ENCODE results near the gene CTDNEP1. TPM values are rescaled to one million over a fixed set of nuclear protein-coding genes. Genes with fewer than 3 reads are reported as not detected.

CTDNEP1 gene
- total RNA-seq, 1 donor from 2014 or later: 96.0 TPM

DNA sequence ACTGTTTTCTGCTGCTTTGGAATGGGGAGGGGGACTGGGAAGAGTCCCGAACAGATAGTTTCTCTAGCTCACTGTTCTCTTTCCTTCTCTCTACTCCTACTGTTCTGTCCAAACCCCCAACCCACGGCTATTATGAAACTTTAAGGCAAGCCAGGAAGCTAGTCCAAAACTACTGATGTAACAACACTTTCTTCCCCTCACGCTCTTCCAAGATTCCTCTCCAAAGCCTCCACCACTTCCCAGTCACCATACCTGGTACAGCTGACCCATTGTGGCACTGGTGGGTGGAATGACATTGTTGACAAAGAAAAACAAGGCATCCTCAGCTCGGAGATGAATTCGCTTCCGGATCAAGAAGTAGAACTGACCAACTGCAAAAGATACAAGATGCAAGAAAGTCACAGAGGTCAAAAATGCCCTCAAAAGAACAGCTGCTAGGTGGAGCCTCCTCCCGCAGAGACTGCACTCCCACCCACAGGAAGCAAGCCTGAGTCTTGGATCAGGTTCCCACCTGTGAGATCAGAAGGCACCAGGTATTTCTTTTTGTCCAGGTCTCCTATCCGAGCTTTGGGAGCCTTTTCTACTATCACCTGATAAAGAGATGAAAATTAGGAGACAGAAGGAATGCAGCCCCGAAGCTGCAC lies 10.3 kb downstream of the CTDNEP1 start:
- H3K36me3 ChIP-seq (ENCODE audit: control insufficient read depth, insufficient read depth, low read length): no peaks in the 10 kb centered on the region
- DNase-seq (ENCODE audit: low read depth): no peak

DNA sequence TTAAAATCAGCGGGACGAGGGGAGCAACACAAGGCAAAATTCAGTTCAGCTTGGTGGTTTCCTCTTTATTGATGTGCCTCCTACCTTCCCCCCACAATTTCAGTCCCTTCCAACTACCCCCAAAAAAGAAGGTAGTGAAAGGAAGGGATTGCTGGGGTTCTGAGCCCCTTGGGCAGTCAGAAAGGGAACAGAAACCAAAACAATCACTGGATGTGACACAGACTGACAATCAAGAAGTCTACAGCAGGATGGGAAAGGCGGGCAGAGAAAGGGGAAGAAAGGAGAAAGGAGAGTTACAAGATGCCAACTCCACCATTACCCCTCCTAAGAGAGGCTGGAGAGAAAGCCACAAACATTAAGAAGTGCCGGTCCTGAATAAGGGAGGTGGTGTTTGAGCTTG lies 11.2 kb downstream of the CTDNEP1 start:
- Histone ChIP-seq H3K4me3 (ENCODE audit: low read depth, low read length) (no peak overlapping the region), H3K36me3 (ENCODE audit: control insufficient read depth, insufficient read depth, low read length) (peaks cover 4% of the 10 kb centered on the region), H3K27me3 (ENCODE audit: control insufficient read depth, insufficient read depth, low read length) (no peaks in the 10 kb centered on the region)
- no peak for DNase-seq (ENCODE audit: low read depth)
- TF ChIP-seq, protein P1, sequence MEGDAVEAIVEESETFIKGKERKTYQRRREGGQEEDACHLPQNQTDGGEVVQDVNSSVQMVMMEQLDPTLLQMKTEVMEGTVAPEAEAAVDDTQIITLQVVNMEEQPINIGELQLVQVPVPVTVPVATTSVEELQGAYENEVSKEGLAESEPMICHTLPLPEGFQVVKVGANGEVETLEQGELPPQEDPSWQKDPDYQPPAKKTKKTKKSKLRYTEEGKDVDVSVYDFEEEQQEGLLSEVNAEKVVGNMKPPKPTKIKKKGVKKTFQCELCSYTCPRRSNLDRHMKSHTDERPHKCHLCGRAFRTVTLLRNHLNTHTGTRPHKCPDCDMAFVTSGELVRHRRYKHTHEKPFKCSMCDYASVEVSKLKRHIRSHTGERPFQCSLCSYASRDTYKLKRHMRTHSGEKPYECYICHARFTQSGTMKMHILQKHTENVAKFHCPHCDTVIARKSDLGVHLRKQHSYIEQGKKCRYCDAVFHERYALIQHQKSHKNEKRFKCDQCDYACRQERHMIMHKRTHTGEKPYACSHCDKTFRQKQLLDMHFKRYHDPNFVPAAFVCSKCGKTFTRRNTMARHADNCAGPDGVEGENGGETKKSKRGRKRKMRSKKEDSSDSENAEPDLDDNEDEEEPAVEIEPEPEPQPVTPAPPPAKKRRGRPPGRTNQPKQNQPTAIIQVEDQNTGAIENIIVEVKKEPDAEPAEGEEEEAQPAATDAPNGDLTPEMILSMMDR (IDR thresholded peaks at IDR 0.05; ENCODE audit: insufficient read depth, low read length, poor library complexity, severe bottlenecking): no peak

More for the DNA sequence above, 10.3 kb downstream of the CTDNEP1 start:
- no peaks in the 10 kb centered on the region for H3K27me3 ChIP-seq (ENCODE audit: control insufficient read depth, insufficient read depth, low read length)
- peak overlapping the region; percentile 89 for H3K4me3 ChIP-seq (ENCODE audit: low read depth, low read length)
- TF ChIP-seq, protein P1 (IDR thresholded peaks at IDR 0.05; ENCODE audit: insufficient read depth, low read length, poor library complexity, severe bottlenecking): no peak

GRCh38 chr17:7239091-7240027 lies 12.2 kb downstream of the CTDNEP1 start, which contains the start of gene PHF23:
TSS of gene PHF23 (minus strand) at chr17:7239457. CDS start at chr17:7239279, 178 bp downstream.
- peak; percentile 93 for DNase-seq (ENCODE audit: low read depth)
- peaks cover 5% of the 10 kb centered on the region for H3K36me3 ChIP-seq (ENCODE audit: control insufficient read depth, insufficient read depth, low read length)
- no peaks in the 10 kb centered on the region for H3K27me3 ChIP-seq (ENCODE audit: control insufficient read depth, insufficient read depth, low read length)
- H3K4me3 ChIP-seq (ENCODE audit: low read depth, low read length): peak within 1 kb of the TSS; percentile 97
- TF ChIP-seq, protein P1 (IDR thresholded peaks at IDR 0.05; ENCODE audit: insufficient read depth, low read length, poor library complexity, severe bottlenecking): no peak

DNA sequence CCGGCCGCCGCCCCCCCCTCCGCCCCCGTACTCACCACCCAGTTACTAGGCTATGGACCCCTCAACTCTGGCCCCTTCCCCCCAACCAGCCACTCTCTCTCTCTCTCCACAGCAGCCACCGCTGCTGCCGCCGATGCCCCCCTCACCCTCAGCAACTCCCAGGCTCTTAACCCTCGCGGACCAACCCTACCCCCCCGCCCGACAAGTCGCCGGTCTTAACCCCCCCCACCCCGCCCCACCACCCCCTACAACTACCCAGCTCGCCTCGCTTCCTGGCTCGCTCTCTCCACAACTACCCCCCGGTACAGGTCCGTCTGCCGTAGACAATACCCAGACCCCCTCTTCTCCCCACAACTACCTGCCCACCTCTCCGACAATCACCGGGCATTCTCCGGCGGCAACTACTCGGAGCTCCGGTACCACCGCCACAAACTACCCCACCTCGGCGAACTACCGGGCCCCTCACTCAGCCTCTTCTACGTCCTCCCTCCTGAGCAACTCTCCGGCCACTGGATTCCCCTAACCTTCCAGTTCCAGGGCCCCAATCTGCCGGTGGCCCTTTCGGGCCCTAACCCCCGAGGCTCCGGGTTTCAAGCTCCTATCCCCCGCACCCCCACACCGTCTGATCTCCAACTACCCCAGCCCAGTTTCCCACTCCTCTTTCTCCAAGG lies 13.0 kb downstream of the CTDNEP1 start:
- no peak for DNase-seq (ENCODE audit: low read depth)
- Histone ChIP-seq H3K4me3 (ENCODE audit: low read depth, low read length) (peak overlapping the region; percentile 97), H3K36me3 (ENCODE audit: control insufficient read depth, insufficient read depth, low read length) (peaks cover 5% of the 10 kb centered on the region)

DNA sequence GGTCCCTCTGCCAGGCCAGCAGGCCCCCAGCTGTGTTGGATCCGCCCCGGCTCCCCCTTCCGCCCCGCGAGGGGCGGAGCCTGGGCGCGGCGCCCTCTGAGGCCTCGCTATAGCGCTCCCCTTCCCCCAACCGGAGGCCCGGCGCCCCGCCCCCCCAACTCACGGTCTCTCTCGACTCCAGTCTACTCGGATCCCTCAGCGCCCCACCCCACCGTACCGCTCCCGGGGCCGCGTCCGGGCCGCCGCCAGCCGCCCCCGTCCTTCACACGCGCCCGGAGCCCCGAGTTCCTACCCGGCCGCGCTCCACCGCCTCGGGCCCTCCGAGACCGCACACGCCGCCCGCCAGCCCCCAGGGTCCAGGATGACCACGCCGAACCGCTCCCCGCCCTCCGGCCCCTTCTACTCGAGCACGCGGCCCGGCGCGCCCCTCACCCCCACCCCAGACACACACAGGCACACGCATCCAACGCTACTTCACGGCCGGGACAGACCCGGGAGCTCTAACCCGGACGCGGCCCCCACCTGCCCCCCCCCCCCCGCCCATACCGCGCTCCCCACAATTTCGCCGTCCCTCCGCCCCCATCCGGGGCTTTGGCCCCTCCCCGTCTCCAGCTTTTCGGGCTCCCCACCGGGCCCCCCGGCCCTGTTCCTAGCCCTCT lies 13.6 kb downstream of the CTDNEP1 start:
- no peak for DNase-seq (ENCODE audit: low read depth)
- Histone ChIP-seq H3K4me3 (ENCODE audit: low read depth, low read length) (peak overlapping the region; percentile 97), H3K27me3 (ENCODE audit: control insufficient read depth, insufficient read depth, low read length) (no peaks in the 10 kb centered on the region), H3K36me3 (ENCODE audit: control insufficient read depth, insufficient read depth, low read length) (peaks cover 5% of the 10 kb centered on the region)
- TF ChIP-seq, protein P1 (IDR thresholded peaks at IDR 0.05; ENCODE audit: insufficient read depth, low read length, poor library complexity, severe bottlenecking): no peak

More for the DNA sequence above, 13.0 kb downstream of the CTDNEP1 start:
- TF ChIP-seq, protein P1 (IDR thresholded peaks at IDR 0.05; ENCODE audit: insufficient read depth, low read length, poor library complexity, severe bottlenecking): no peak
- no peaks in the 10 kb centered on the region for H3K27me3 ChIP-seq (ENCODE audit: control insufficient read depth, insufficient read depth, low read length)

All from kidney epithelial cell (primary cell).